Duodenal mucosa (tissue), 2 donors: Measurements from ENCODE around the gene C2orf72.
"Not testable (repeated sequence)": the region's sequence is repeated elsewhere in the genome, so short reads cannot be mapped to it uniquely, and the experiment has no call there.

Source experiments
- H3K27ac ChIP-seq: one replicate; pipeline ENCODE4 v1.7.0; 2013; ENCODE audit warnings: low read depth, low read length
- H3K27me3 ChIP-seq, 2 donors: one replicate each; pipeline ENCODE4 v1.7.0; 2013; ENCODE audit warnings: low read length in 2 of 2, control low read depth in 1 of 2; ENCODE audit not compliant: insufficient read depth in 2 of 2, control insufficient read depth in 1 of 2
- H3K36me3 ChIP-seq, 2 donors: one replicate each; pipeline ENCODE4 v1.7.0; 2013; ENCODE audit warnings: low read length in 2 of 2, control low read depth in 1 of 2; ENCODE audit not compliant: insufficient read depth in 2 of 2, control insufficient read depth in 1 of 2
- H3K4me1 ChIP-seq, 2 donors: one replicate each; pipeline ENCODE4 v1.7.0; 2013; ENCODE audit warnings: low read length in 2 of 2, control low read depth in 1 of 2; ENCODE audit not compliant: insufficient read depth in 2 of 2, control insufficient read depth in 1 of 2
- H3K4me3 ChIP-seq, 2 donors: one replicate each; pipeline ENCODE4 v1.7.0; 2013; ENCODE audit warnings: low read length in 2 of 2, low read depth in 1 of 2
- H3K9ac ChIP-seq, 2 donors: one replicate each; pipeline ENCODE4 v1.7.0; 2013; ENCODE audit warnings: low read length in 2 of 2, low read depth in 1 of 2
- H3K9me3 ChIP-seq, 2 donors: one replicate each; pipeline ENCODE4 v1.7.0; 2013; ENCODE audit warnings: low read length in 2 of 2, control low read depth in 1 of 2; ENCODE audit not compliant: control insufficient read depth in 1 of 2

C2orf72 gene

GRCh38 chr2:231012463-231012862 lies 24.9 kb upstream of the C2orf72 start:
- no peaks in the 10 kb centered on the region for H3K36me3 ChIP-seq
- H3K27ac ChIP-seq: no peak overlapping the region

GRCh38 chr2:231013820-231014219 lies 23.5 kb upstream of the C2orf72 start:
- Histone ChIP-seq H3K9me3 (no peaks in the 10 kb centered on the region), H3K4me1 (no peaks in the 10 kb centered on the region), H3K4me3 (no peak overlapping the region), H3K9ac (no peak overlapping the region), H3K36me3 (no peaks in the 10 kb centered on the region), H3K27ac (no peak overlapping the region), H3K27me3 (peaks cover 0 to 7% of the 10 kb centered on the region in 2 donors)

More at GRCh38 chr2:231012463-231012862, 24.9 kb upstream of the C2orf72 start:
- H3K4me3 ChIP-seq: no peak overlapping the region
- H3K4me1 ChIP-seq: no peaks in the 10 kb centered on the region
- H3K27me3 ChIP-seq: peaks cover 0 to 11% of the 10 kb centered on the region in 2 donors
- H3K9me3 ChIP-seq: no peaks in the 10 kb centered on the region
- H3K9ac ChIP-seq: no peak overlapping the region

GRCh38 chr2:231015478-231015877 lies 21.8 kb upstream of the C2orf72 start:
- Histone ChIP-seq H3K36me3 (no peaks in the 10 kb centered on the region), H3K9me3 (no peaks in the 10 kb centered on the region), H3K4me3 (no peak overlapping the region), H3K27me3 (peaks cover 0 to 4% of the 10 kb centered on the region in 2 donors), H3K4me1 (no peaks in the 10 kb centered on the region), H3K9ac (no peak overlapping the region), H3K27ac (no peak overlapping the region)

GRCh38 chr2:231015926-231016325 lies 21.4 kb upstream of the C2orf72 start:
- no peak overlapping the region for H3K9ac ChIP-seq
- peaks cover 0 to 4% of the 10 kb centered on the region in 2 donors for H3K27me3 ChIP-seq
- no peaks in the 10 kb centered on the region for H3K4me1 ChIP-seq
- H3K9me3 ChIP-seq: no peaks in the 10 kb centered on the region
- H3K36me3 ChIP-seq: no peaks in the 10 kb centered on the region
- H3K27ac ChIP-seq: no peak overlapping the region
- H3K4me3 ChIP-seq: no peak overlapping the region

GRCh38 chr2:231016566-231017230 lies 20.6 kb upstream of the C2orf72 start:
- Histone ChIP-seq H3K4me3 (no peak overlapping the region), H3K9me3 (no peaks in the 10 kb centered on the region), H3K27ac (no peak overlapping the region), H3K9ac (no peak overlapping the region), H3K36me3 (no peaks in the 10 kb centered on the region), H3K4me1 (no peaks in the 10 kb centered on the region), H3K27me3 (peaks cover 0 to 3% of the 10 kb centered on the region in 2 donors)

GRCh38 chr2:231017231-231017598 lies 20.1 kb upstream of the C2orf72 start:
- H3K4me1 ChIP-seq: no peaks in the 10 kb centered on the region
- H3K27me3 ChIP-seq: no peaks in the 10 kb centered on the region
- no peaks in the 10 kb centered on the region for H3K9me3 ChIP-seq
- no peaks in the 10 kb centered on the region for H3K36me3 ChIP-seq
- no peak overlapping the region for H3K4me3 ChIP-seq
- H3K9ac ChIP-seq: no peak overlapping the region
- H3K27ac ChIP-seq: no peak overlapping the region

GRCh38 chr2:231018184-231018583 lies 19.1 kb upstream of the C2orf72 start:
- Histone ChIP-seq H3K27ac (no peak overlapping the region), H3K4me3 (no peak overlapping the region), H3K4me1 (no peaks in the 10 kb centered on the region), H3K9ac (no peak overlapping the region), H3K27me3 (no peaks in the 10 kb centered on the region), H3K36me3 (no peaks in the 10 kb centered on the region), H3K9me3 (no peaks in the 10 kb centered on the region)

GRCh38 chr2:231025059-231025458 lies 12.3 kb upstream of the C2orf72 start:
- H3K27ac ChIP-seq, H3K4me1 ChIP-seq, H3K9me3 ChIP-seq, H3K9ac ChIP-seq, H3K4me3 ChIP-seq, H3K27me3 ChIP-seq, H3K36me3 ChIP-seq: not testable (repeated sequence)

GRCh38 chr2:231028889-231029288 lies 8.4 kb upstream of the C2orf72 start:
- Histone ChIP-seq H3K4me3 (no peak overlapping the region), H3K36me3 (no peaks in the 10 kb centered on the region), H3K9me3 (no peaks in the 10 kb centered on the region)

GRCh38 chr2:231029563-231029962 lies 7.8 kb upstream of the C2orf72 start:
- no peaks in the 10 kb centered on the region for H3K36me3 ChIP-seq
- H3K4me3 ChIP-seq: no peak overlapping the region
- H3K27ac ChIP-seq: no peak overlapping the region
- no peaks in the 10 kb centered on the region for H3K27me3 ChIP-seq
- peaks cover 17 to 19% of the 10 kb centered on the region in 2 donors for H3K4me1 ChIP-seq
- H3K9ac ChIP-seq: no peak overlapping the region
- H3K9me3 ChIP-seq: no peaks in the 10 kb centered on the region

More at GRCh38 chr2:231028889-231029288, 8.4 kb upstream of the C2orf72 start:
- no peaks in the 10 kb centered on the region for H3K27me3 ChIP-seq
- no peak overlapping the region for H3K9ac ChIP-seq
- peaks cover 12 to 13% of the 10 kb centered on the region in 2 donors for H3K4me1 ChIP-seq
- H3K27ac ChIP-seq: no peak overlapping the region
